GM12878 (cell line): ENCODE data around the gene SENP8. TPM values are rescaled to one million over a fixed set of nuclear protein-coding genes. Genes with fewer than 3 reads are reported as not detected.

ENCODE experiments used
- ATAC-seq: fragments of 200-7000 bp; cut with Tn5 transposase; 3 replicates; pipeline ENCODE4 v1.9.1; 2020; ENCODE audit warnings: mild to moderate bottlenecking, moderate library complexity
- BruUV-seq: library from RNA; stranded (reverse); fragments of 400-500 nt; replicated peaks from 2 replicates; lab custom pipeline; 2021; lab: Mats Ljungman, UMichigan
- CTCF ChIA-PET: fragments of 300-600 bp; sonication (Branson Sonifier 250); formaldehyde crosslinking; extraction: SDS; loops from one replicate; lab custom pipeline; 2021; ENCODE audit warnings: inconsistent platforms; lab: Yijun Ruan, JAX
- POLR2A ChIA-PET: fragments of 350-600 bp; formaldehyde crosslinking; extraction: SDS; loops from one replicate; lab custom pipeline; 2021; ENCODE audit warnings: inconsistent platforms; lab: Charles Lee
- RAD21 ChIA-PET: fragments of 300-600 bp; sonication (Branson Sonifier 250); formaldehyde crosslinking; loops from one replicate; lab custom pipeline; 2023; ENCODE audit warnings: antibody characterized with exemption; ENCODE audit not compliant: unreplicated experiment; lab: Charles Lee
- SMC1A ChIA-PET: fragments of 300-600 bp; sonication (Branson Sonifier 250); formaldehyde crosslinking; loops from one replicate; lab custom pipeline; 2023; ENCODE audit not compliant: unreplicated experiment, uncharacterized antibody; lab: Charles Lee
- DNase-seq: peaks from one replicate; pipeline ENCODE4 v3.0.0-alpha.2; 2011; ENCODE audit warnings: low read depth, low spot score
- FAIRE-seq: peaks from 3 replicates; lab custom pipeline; 2011; peaks lifted over from hg19 to GRCh38; lab: Jason Lieb, UNC
- H2AFZ ChIP-seq: 2 replicates; pipeline ENCODE4 v1.6.0; 2011; ENCODE audit warnings: low read depth, low read length, control low read depth; ENCODE audit not compliant: control insufficient read depth
- H3K27ac ChIP-seq: 2 replicates; pipeline ENCODE4 v1.5.1; 2011; ENCODE audit warnings: control low read depth; ENCODE audit not compliant: control insufficient read depth, insufficient read depth
- H3K27me3 ChIP-seq, 2 experiments: replicated peaks in 1 of 2; 2 replicates each; pipeline versions ENCODE4 v1.6.0 to v1.6.1; 2011; ENCODE audit warnings: low read length in 1 of 2; ENCODE audit not compliant: control insufficient read depth in 2 of 2, insufficient read depth in 2 of 2
- H3K36me3 ChIP-seq, 2 experiments: 2 replicates each; pipeline ENCODE4 v1.5.1; 2011; ENCODE audit warnings: low read length in 1 of 2; ENCODE audit not compliant: control insufficient read depth in 2 of 2, insufficient read depth in 2 of 2
- H3K4me1 ChIP-seq: 2 replicates; pipeline ENCODE4 v1.6.1; 2011; ENCODE audit warnings: mild to moderate bottlenecking, low read length, moderate library complexity, mixed read lengths; ENCODE audit not compliant: control insufficient read depth, insufficient read depth
- H3K4me2 ChIP-seq: 2 replicates; pipeline ENCODE4 v1.6.0; 2011; ENCODE audit warnings: control low read depth; ENCODE audit not compliant: control insufficient read depth, insufficient read depth
- H3K4me3 ChIP-seq: fragments of 200-600 bp; sonication (generic); 2 replicates; pipeline ENCODE4 v1.5.1; 2016
- H3K79me2 ChIP-seq: 2 replicates; pipeline ENCODE4 v1.6.0; 2011; ENCODE audit warnings: low read length; ENCODE audit not compliant: control insufficient read depth, insufficient read depth
- H3K9ac ChIP-seq: 2 replicates; pipeline ENCODE4 v1.8.0; 2011; ENCODE audit warnings: low read length, control low read depth, mixed read lengths; ENCODE audit not compliant: control insufficient read depth, insufficient read depth
- H3K9me3 ChIP-seq: replicated peaks from 3 replicates; pipeline ENCODE4 v1.5.1; 2011; ENCODE audit warnings: mild to moderate bottlenecking, low read length; ENCODE audit not compliant: control insufficient read depth, insufficient read depth
- H4K20me1 ChIP-seq: 2 replicates; pipeline ENCODE4 v1.6.0; 2011; ENCODE audit not compliant: control insufficient read depth, insufficient read depth
- BCL11A ChIP-seq: IDR thresholded peaks from 2 replicates; pipeline ENCODE4 v1.6.1; 2011; ENCODE audit warnings: low read depth, low read length
- BMI1 ChIP-seq: fragments of 450-650 bp; IDR thresholded peaks from 2 replicates; pipeline ENCODE4 v1.6.1; 2016; ENCODE audit warnings: mild to moderate bottlenecking, moderate library complexity, borderline replicate concordance
- CREB1 ChIP-seq: IDR thresholded peaks from 2 replicates; pipeline ENCODE4 v1.6.1; 2012; ENCODE audit warnings: low read depth, mild to moderate bottlenecking, inconsistent platforms
- NFIC ChIP-seq: IDR thresholded peaks from 2 replicates; pipeline ENCODE4 v1.6.1; 2012; ENCODE audit warnings: low read depth, mild to moderate bottlenecking, inconsistent platforms, low read length, moderate library complexity
- NFYA ChIP-seq: IDR thresholded peaks from 2 replicates; pipeline ENCODE4 v1.6.1; 2011; ENCODE audit warnings: low read depth, mild to moderate bottlenecking, low read length, improper control_type of control experiment, borderline replicate concordance
- NR2C2 ChIP-seq: IDR thresholded peaks from 2 replicates; pipeline ENCODE4 v1.6.1; 2011; ENCODE audit warnings: borderline replicate concordance, low read depth; ENCODE audit not compliant: control insufficient read depth, insufficient read length
- POLR2A ChIP-seq: IDR thresholded peaks from 2 replicates; pipeline ENCODE4 v1.6.1; 2011; ENCODE audit warnings: low read depth, mild to moderate bottlenecking, low read length
- POU2F2 ChIP-seq: IDR thresholded peaks from 3 replicates; pipeline ENCODE4 v1.6.1; 2011; ENCODE audit warnings: low read depth, mild to moderate bottlenecking, low read length, borderline replicate concordance
- RAD51 ChIP-seq: fragments of 450-650 bp; IDR thresholded peaks from 2 replicates; pipeline ENCODE4 v1.6.1; 2016; ENCODE audit warnings: moderate library complexity, mild to moderate bottlenecking, inconsistent platforms
- RB1 ChIP-seq: fragments of 450-650 bp; formaldehyde crosslinking; IDR thresholded peaks from 2 replicates; pipeline ENCODE4 v1.6.1; 2017; ENCODE audit warnings: mild to moderate bottlenecking, borderline replicate concordance
- RBBP5 ChIP-seq: fragments of 200-600 bp; sonication (generic); conservative IDR thresholded peaks from 2 replicates; pipeline ENCODE4 v1.6.1; 2016
- SP1 ChIP-seq: IDR thresholded peaks from one replicate; pipeline ENCODE4 v1.6.1; 2011; ENCODE audit warnings: low read depth, low read length
- SREBF2 ChIP-seq: IDR thresholded peaks from 2 replicates; pipeline ENCODE4 v1.6.1; 2012; ENCODE audit warnings: mild to moderate bottlenecking, low read length
- TCF3 ChIP-seq: IDR thresholded peaks from 2 replicates; pipeline ENCODE4 v1.6.1; 2012; ENCODE audit warnings: low read depth, mild to moderate bottlenecking, low read length, borderline replicate concordance; ENCODE audit not compliant: insufficient read depth
- YY1 ChIP-seq: IDR thresholded peaks from 2 replicates; pipeline ENCODE4 v1.6.1; 2011; ENCODE audit warnings: low read depth, mild to moderate bottlenecking, low read length
- WGBS: methylation state at CpG from one replicate; pipeline ENCODE4 v1.1.6; 2016; ENCODE audit warnings: low lambda C conversion rate; ENCODE audit not compliant: insufficient replicate concordance, insufficient coverage; ENCODE audit errors: missing lambda C conversion rate; 5-methylcytosine and 5-hydroxymethylcytosine counted together
- in situ Hi-C: fragments of 300-500 bp; cut with MboI; formaldehyde crosslinking; loops from 9 replicates; pipeline ENCODE4 v1.14.3; 2018; ENCODE audit warnings: mixed read lengths
- intact Hi-C: fragments of 100-400 bp; cut with micrococcal nuclease; formaldehyde crosslinking; loops from one replicate; pipeline ENCODE4 v1.14.2; 2022; ENCODE audit not compliant: unreplicated experiment
- polyA plus RNA-seq, 11 experiments: library from polyadenylated mRNA; depleted of rRNA in 4 of 11; unstranded in 6 of 11; stranded (reverse) in 5 of 11; fragments of >200 nt; fragmentation: Nextera tagmentation in 4 of 11; fragmentation: Illumina TruSeq in 1 of 11; extraction: Ambion mirVana in 4 of 11; extraction: Trizol in 1 of 11; gene quantifications; 1 replicate in 1 of 11; 2 replicates in 10 of 11; pipeline versions ENCODE4 v1.2.1 to v1.2.3, GENCODE V29; 2011 to 2016; ENCODE audit warnings: inconsistent platforms in 2 of 11, missing spikeins in 2 of 11, low read depth in 1 of 11
- total RNA-seq, 4 experiments: library from RNA; depleted of rRNA in 3 of 4; stranded (reverse); fragments of >200 nt in 3 of 4; fragmentation: Illumina TruSeq in 1 of 4; extraction: Trizol in 1 of 4; gene quantifications; 2 replicates each; pipeline versions ENCODE4 v1.2.1 to v1.2.3, GENCODE V29; 2013 to 2021
- TF ChIP-seq, protein P1 (sequence below): fragments of 450-650 bp; IDR thresholded peaks from 2 replicates; pipeline ENCODE4 v1.6.1; 2018; ENCODE audit warnings: borderline replicate concordance, mild to moderate bottlenecking; ENCODE audit not compliant: partially characterized antibody
- TF ChIP-seq, protein P2 (sequence below): fragments of 450-650 bp; formaldehyde crosslinking; IDR thresholded peaks from 2 replicates; pipeline ENCODE4 v1.4.0; 2020; ENCODE audit warnings: mild to moderate bottlenecking, moderate library complexity

The SENP8 gene
- total and polyA plus RNA-seq, 10 of the 15 experiments (the other 5 are each of a cell fraction or from before 2014, with no cell fraction given) = 0.87 to 5.6 (median 2.2) TPM

DNA sequence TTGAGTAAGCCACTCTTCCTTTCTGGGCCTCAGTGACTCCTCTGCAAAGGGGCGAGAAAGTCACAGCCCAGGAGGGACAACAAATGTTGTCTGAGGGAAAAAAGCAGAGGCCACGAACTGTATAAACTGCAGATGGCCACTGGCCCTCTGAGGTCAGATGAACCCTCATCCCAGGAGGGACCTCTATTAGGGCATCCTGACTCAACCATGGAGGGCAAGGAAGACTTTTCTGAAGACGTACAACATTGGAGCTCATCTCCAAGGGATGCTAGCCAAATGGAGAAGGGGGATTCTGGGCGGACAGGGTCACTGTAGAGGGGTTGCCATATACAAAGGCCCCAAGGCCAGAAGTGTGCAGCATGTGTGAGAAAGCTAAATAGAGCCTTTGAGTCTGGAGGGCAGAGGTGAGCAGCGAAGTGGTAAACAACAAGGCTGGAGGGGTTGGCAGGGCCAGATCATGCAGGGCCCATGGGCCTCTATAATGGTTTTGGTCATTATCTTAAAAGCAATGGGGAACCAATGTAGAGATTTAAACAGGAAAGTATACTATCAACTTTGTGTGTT lies 62.6 kb downstream of the SENP8 start (continued):
- TF ChIP-seq, protein P1, sequence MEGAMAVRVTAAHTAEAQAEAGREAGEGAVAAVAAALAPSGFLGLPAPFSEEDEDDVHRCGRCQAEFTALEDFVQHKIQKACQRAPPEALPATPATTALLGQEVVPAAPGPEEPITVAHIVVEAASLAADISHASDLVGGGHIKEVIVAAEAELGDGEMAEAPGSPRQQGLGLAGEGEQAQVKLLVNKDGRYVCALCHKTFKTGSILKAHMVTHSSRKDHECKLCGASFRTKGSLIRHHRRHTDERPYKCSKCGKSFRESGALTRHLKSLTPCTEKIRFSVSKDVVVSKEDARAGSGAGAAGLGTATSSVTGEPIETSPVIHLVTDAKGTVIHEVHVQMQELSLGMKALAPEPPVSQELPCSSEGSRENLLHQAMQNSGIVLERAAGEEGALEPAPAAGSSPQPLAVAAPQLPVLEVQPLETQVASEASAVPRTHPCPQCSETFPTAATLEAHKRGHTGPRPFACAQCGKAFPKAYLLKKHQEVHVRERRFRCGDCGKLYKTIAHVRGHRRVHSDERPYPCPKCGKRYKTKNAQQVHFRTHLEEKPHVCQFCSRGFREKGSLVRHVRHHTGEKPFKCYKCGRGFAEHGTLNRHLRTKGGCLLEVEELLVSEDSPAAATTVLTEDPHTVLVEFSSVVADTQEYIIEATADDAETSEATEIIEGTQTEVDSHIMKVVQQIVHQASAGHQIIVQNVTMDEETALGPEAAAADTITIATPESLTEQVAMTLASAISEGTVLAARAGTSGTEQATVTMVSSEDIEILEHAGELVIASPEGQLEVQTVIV = no peak
- TF ChIP-seq NFYA (no peak), NR2C2 (no peak), RBBP5 (no peak), RAD51 (no peak), POLR2A (no peak), CREB1 (no peak), NFIC (no peak), POU2F2 (no peak), SREBF2 (no peak), BCL11A (no peak)

DNA sequence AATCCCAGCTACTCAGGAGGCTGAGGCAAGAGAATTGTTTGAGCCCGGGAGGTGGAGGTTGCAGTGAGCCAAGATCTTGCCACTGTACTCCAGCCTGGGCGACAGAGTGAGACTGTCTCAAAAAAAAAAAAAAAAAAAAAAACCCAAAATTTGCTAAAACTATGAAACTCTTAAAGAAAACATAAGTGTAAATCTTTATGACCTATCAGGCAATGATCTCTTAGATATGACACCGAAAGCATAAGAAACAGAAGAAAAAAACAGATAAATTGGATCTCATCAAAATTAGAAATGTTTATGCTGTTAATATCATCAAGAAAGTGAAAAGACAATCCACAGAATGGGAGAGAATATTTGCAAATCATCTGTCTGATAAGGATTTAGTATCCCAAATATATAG lies 64.0 kb downstream of the SENP8 start:
- ATAC-seq (no peak), FAIRE-seq (no peak), DNase-seq (no peak)
- WGBS = 59% methylated on average over 3 of the region's 3 CpGs
- no peaks in the 10 kb centered on the region for H3K79me2 ChIP-seq
- no peak overlapping the region for H3K27ac ChIP-seq
- no peak overlapping the region for H3K9ac ChIP-seq
- POLR2A ChIA-PET = no interaction called here
- H3K9me3 ChIP-seq = no peaks in the 10 kb centered on the region
- H3K36me3 ChIP-seq = no peaks in the 10 kb centered on the region
- H3K4me3 ChIP-seq = no peak overlapping the region
- in situ Hi-C loops (no loop called here), intact Hi-C loops (no loop called here)
- SMC1A ChIA-PET = no interaction called here
- no peaks in the 10 kb centered on the region for H4K20me1 ChIP-seq
- no peak overlapping the region for H2AFZ ChIP-seq
- CTCF ChIA-PET = no interaction called here
- RAD21 ChIA-PET = no interaction called here
- no peaks in the 10 kb centered on the region for H3K4me1 ChIP-seq
- no TSS peak for BruUV-seq
- H3K27me3 ChIP-seq = peaks cover 3 to 5% of the 10 kb centered on the region in 2 experiments; a peak in 3 of 4 replicates
- H3K4me2 ChIP-seq = no peak overlapping the region
- no peak for TF ChIP-seq SP1
- TF ChIP-seq YY1 = no peak
- TF ChIP-seq, protein P1 = no peak
- TF ChIP-seq TCF3 = no peak
- no peak for TF ChIP-seq RB1
- TF ChIP-seq, protein P2, sequence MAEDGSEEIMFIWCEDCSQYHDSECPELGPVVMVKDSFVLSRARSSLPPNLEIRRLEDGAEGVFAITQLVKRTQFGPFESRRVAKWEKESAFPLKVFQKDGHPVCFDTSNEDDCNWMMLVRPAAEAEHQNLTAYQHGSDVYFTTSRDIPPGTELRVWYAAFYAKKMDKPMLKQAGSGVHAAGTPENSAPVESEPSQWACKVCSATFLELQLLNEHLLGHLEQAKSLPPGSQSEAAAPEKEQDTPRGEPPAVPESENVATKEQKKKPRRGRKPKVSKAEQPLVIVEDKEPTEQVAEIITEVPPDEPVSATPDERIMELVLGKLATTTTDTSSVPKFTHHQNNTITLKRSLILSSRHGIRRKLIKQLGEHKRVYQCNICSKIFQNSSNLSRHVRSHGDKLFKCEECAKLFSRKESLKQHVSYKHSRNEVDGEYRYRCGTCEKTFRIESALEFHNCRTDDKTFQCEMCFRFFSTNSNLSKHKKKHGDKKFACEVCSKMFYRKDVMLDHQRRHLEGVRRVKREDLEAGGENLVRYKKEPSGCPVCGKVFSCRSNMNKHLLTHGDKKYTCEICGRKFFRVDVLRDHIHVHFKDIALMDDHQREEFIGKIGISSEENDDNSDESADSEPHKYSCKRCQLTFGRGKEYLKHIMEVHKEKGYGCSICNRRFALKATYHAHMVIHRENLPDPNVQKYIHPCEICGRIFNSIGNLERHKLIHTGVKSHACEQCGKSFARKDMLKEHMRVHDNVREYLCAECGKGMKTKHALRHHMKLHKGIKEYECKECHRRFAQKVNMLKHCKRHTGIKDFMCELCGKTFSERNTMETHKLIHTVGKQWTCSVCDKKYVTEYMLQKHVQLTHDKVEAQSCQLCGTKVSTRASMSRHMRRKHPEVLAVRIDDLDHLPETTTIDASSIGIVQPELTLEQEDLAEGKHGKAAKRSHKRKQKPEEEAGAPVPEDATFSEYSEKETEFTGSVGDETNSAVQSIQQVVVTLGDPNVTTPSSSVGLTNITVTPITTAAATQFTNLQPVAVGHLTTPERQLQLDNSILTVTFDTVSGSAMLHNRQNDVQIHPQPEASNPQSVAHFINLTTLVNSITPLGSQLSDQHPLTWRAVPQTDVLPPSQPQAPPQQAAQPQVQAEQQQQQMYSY (CRISPR knock-in tag) = no peak
- no peak for TF ChIP-seq BMI1
